Measurements from ENCODE around the gene BHLHE41. TPM values are rescaled to one million over a fixed set of nuclear protein-coding genes. Genes with fewer than 3 reads are reported as not detected.

BHLHE41 gene
- total and polyA plus RNA-seq, 11 donors = 6.8 to 66.0 (median 31.4) TPM

DNA sequence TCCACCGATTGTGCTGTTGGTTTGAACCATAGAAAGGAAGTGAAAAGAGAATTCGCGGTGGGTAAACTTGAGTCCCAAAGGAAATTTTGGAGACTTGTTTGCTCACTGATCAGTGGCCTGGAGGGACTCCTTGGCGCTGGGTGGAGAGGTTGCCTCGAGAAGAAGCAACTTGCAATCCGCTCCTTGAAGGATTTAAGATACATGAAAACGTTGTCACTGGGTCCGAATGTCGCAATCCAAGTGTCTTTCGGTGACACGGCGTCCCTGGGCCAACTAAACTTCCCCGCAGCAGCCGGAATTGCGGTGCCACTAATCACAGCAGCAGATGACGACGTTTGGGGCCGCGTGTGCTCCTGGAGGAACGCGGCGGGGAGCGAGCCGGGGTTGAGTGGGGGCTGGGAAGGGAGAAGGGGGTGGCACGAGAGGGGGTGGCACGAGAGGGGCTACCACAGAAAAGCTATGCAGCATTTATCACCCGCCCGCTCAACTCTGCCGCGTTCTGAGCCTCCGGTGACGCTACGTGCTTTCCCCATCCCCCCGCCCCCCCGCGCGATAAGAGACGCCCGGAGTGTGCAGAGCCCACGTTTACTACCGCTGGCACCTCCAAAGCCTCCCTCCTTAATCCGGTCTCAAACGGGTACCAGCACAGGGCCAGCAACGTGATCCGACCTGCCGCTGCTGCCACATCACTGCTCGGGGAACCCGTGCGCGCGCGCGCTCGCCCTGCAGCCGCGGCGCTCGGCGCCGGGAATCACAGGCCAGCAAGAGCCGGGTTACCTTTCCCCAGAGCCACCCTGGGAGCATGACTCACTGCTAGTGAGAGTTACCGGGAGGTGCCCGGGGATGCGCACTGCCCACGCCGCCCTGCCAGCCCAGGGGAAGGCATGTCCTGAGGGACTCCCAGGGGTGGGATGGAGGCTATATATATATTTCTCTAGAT is 833 bp upstream of the BHLHE41 start:
- intact Hi-C loops (cut with DNase I) = loop anchor here in 9 of 10 donors (1.0 to 10.0 kb wide), 14 partner anchors 11 to 529 kb away; partner anchors contain the start of gene SSPN (in 6 of the 9)
- H3K4me1 ChIP-seq = peaks cover 0 to 28% (median 16%) of the 10 kb centered on the region in 12 donors
- H3K36me3 ChIP-seq = no peaks in the 10 kb centered on the region
- no peak for TF ChIP-seq POLR2A (IDR thresholded peaks at IDR 0.05)
- TF ChIP-seq, protein P1, sequence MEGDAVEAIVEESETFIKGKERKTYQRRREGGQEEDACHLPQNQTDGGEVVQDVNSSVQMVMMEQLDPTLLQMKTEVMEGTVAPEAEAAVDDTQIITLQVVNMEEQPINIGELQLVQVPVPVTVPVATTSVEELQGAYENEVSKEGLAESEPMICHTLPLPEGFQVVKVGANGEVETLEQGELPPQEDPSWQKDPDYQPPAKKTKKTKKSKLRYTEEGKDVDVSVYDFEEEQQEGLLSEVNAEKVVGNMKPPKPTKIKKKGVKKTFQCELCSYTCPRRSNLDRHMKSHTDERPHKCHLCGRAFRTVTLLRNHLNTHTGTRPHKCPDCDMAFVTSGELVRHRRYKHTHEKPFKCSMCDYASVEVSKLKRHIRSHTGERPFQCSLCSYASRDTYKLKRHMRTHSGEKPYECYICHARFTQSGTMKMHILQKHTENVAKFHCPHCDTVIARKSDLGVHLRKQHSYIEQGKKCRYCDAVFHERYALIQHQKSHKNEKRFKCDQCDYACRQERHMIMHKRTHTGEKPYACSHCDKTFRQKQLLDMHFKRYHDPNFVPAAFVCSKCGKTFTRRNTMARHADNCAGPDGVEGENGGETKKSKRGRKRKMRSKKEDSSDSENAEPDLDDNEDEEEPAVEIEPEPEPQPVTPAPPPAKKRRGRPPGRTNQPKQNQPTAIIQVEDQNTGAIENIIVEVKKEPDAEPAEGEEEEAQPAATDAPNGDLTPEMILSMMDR (IDR thresholded peaks at IDR 0.05) = no peak
- peaks cover 0 to 49% (median 0%) of the 10 kb centered on the region in 9 donors for H3K27me3 ChIP-seq
- DNase-seq (peak; percentile 77 to 87 (median 82)), ATAC-seq (peak; percentile 42 to 82 (median 76))
- peak overlapping the region; percentile 76 to 98 (median 95) for H3K27ac ChIP-seq
- no peaks in the 10 kb centered on the region for H3K9me3 ChIP-seq
- peak overlapping the region; percentile 38 to 84 (median 68) for H3K4me3 ChIP-seq
- 0 to 1% (median 0%) methylated on average over 19 to 66 of the region's 66 CpGs for WGBS, 4 donors

DNA sequence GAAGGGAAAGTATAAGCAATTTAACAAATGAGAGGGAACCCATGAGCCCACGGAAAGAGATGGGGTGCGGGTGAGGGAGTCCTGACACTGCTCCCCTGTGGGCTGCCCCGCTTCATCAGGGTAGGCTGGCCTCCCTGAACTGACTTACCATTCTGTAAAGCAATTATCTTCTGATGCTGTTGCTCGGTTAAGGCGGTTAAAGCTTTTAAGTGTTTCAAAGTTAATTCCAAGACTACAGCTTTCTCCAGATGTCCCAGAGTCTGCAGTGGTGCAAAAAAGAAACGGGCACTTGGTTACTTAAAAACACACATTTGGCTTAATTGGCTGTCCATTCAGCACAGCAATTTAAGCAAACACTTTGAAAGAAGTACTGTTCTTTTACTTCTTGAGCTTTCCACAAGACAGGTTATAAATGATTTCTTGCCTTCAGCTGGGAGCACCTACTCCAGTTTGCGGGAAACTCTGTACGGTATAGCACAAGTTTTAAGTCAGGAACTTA is 1.3 kb downstream of the BHLHE41 start:
- 19 to 23% (median 22%) methylated on average over 8 of the region's 8 CpGs for WGBS, 4 donors
- DNase-seq = no peak
- Histone ChIP-seq H3K27ac (peak overlapping the region; percentile 45 to 98 (median 92)), H3K36me3 (no peaks in the 10 kb centered on the region), H3K27me3 (peaks cover 0 to 42% (median 0%) of the 10 kb centered on the region in 9 donors), H3K4me3 (peak overlapping the region in 11 of 12 donors; percentile 51 to 84 (median 69)), H3K4me1 (peaks cover 0 to 44% (median 24%) of the 10 kb centered on the region in 12 donors), H3K9me3 (no peaks in the 10 kb centered on the region)
- TF ChIP-seq, protein P1 (IDR thresholded peaks at IDR 0.05) = peak in 1 of 12 donors; percentile 1
- TF ChIP-seq POLR2A (IDR thresholded peaks at IDR 0.05) = no peak
- intact Hi-C loops (cut with DNase I) = loop anchor here in 7 of 10 donors (5.0 to 10.0 kb wide), 9 partner anchors 71 to 531 kb away; partner anchors contain the start of gene SSPN (in 3 of the 7)
- peak in 1 of 4 donors; percentile 1 for ATAC-seq

DNA sequence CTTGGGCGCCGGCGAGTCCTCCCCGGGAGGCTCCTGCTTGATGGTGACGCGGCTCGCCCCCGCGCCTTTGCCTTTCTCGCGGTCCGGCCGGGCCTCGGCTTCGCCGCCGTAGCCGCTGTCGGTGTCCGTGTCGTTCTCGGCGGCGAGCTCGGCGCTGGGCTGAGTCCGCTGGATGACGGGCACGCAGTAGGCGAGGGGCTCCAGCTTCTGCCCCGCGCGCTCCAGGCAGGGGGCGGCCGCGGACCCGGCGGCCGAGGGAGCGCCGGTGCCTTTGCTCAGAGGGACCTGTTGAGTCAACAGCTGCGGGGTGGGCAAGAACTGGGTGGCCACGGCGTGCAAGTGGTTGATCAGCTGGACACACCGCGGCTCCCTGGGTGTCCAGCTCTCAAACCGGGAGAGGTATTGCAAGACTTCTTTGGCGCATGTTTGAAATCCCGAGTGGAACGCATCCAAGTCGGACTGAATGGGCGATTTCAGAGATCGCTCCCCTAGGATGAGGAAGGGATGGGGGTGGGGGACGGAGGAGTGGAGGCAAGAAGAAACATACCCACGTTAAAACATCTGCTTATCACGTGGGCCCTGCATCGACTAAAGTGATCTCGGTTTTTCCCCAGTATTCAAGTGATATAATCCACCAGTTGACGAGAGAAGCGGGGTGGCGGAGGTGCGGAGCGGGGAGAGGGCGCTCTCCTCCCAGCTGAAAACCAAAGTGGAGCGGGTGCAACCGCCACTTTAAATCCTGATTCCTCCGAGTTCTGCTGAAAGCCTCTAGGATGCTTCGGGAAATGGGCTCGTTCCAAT is 2.0 kb downstream of the BHLHE41 start:
- peak; percentile 8 to 19 (median 10) for ATAC-seq
- Histone ChIP-seq H3K4me1 (peaks cover 0 to 44% (median 26%) of the 10 kb centered on the region in 12 donors), H3K27ac (peak overlapping the region; percentile 45 to 98 (median 92)), H3K9me3 (no peaks in the 10 kb centered on the region), H3K27me3 (peaks cover 0 to 36% (median 0%) of the 10 kb centered on the region in 9 donors), H3K36me3 (no peaks in the 10 kb centered on the region), H3K4me3 (peak overlapping the region; percentile 44 to 84 (median 68))
- TF ChIP-seq POLR2A (IDR thresholded peaks at IDR 0.05) = peak in 1 of 2 donors; percentile 5
- TF ChIP-seq, protein P1 (IDR thresholded peaks at IDR 0.05) = peak in 8 of 12 donors; percentile 10 to 54 (median 34)
- WGBS, 4 donors = 0 to 1% (median 1%) methylated on average over 23 to 69 of the region's 69 CpGs
- peak; percentile 56 to 79 (median 70) for DNase-seq
- intact Hi-C loops (cut with DNase I) = loop anchor here in 7 of 10 donors (5.0 to 10.0 kb wide), 9 partner anchors 72 to 532 kb away; partner anchors contain the start of gene SSPN (in 3 of the 7)
